Activated naive CD8-positive, alpha-beta T cell treated with anti-CD3 and anti-CD28 coated beads for 36 hours (primary cell): ENCODE measurements around the gene RRBP1. TPM values are rescaled to one million over a fixed set of nuclear protein-coding genes. Genes with fewer than 3 reads are reported as not detected.

Experiments used
- DNase-seq: peaks from one replicate; pipeline ENCODE4 v3.0.0; 2021
- H3K27ac Mint-ChIP-seq: one replicate; pipeline ENCODE4 v1.8.0; 2022; ENCODE audit warnings: mild to moderate bottlenecking, moderate library complexity, mixed read lengths
- H3K27me3 Mint-ChIP-seq: one replicate; pipeline ENCODE4 v1.8.0; 2022; ENCODE audit warnings: mild to moderate bottlenecking, mixed read lengths
- H3K36me3 Mint-ChIP-seq: one replicate; pipeline ENCODE4 v1.8.0; 2021; ENCODE audit warnings: mild to moderate bottlenecking, mixed read lengths
- H3K4me1 Mint-ChIP-seq: one replicate; pipeline ENCODE4 v1.8.0; 2021; ENCODE audit warnings: mixed read lengths
- H3K4me3 Mint-ChIP-seq: one replicate; pipeline ENCODE4 v1.8.0; 2022; ENCODE audit warnings: mild to moderate bottlenecking, moderate library complexity, mixed read lengths
- H3K9me3 Mint-ChIP-seq: one replicate; pipeline ENCODE4 v1.8.0; 2022; ENCODE audit warnings: mixed read lengths
- total RNA-seq, 2 experiments: library from RNA; stranded (reverse); gene quantifications; one replicate each; pipeline ENCODE4 v1.2.3, GENCODE V29; 2021

The RRBP1 gene
- total RNA-seq, 2 experiments from 2014 or later = 24.0 to 26.5 TPM

- no peaks in the 10 kb centered on the region for H3K9me3 Mint-ChIP-seq
- H3K27me3 Mint-ChIP-seq = no peaks in the 10 kb centered on the region
- H3K4me1 Mint-ChIP-seq = peaks cover 9% of the 10 kb centered on the region
- H3K27ac Mint-ChIP-seq = no peak overlapping the region
- DNase-seq = no peak
- no peak overlapping the region for H3K4me3 Mint-ChIP-seq
- no peaks in the 10 kb centered on the region for H3K36me3 Mint-ChIP-seq
These were observed 36.4 kb downstream of the RRBP1 start for GRCh38 chr20:17645546-17646208.

- Mint-ChIP-seq H3K9me3 (no peaks in the 10 kb centered on the region), H3K27me3 (no peaks in the 10 kb centered on the region), H3K4me1 (peaks cover 7% of the 10 kb centered on the region), H3K36me3 (no peaks in the 10 kb centered on the region), H3K4me3 (no peak overlapping the region), H3K27ac (no peak overlapping the region)
- DNase-seq = no peak
These were observed 37.0 kb downstream of the RRBP1 start for GRCh38 chr20:17645010-17645409.

GRCh38 chr20:17644451-17644850 is 37.6 kb downstream of the RRBP1 start:
- Mint-ChIP-seq H3K36me3 (no peaks in the 10 kb centered on the region), H3K27me3 (no peaks in the 10 kb centered on the region), H3K4me3 (no peak overlapping the region), H3K27ac (no peak overlapping the region), H3K9me3 (no peaks in the 10 kb centered on the region), H3K4me1 (peaks cover 7% of the 10 kb centered on the region)
- DNase-seq = no peak

- Mint-ChIP-seq H3K36me3 (no peaks in the 10 kb centered on the region), H3K27ac (no peak overlapping the region), H3K4me1 (peaks cover under 1% of the 10 kb centered on the region), H3K9me3 (no peaks in the 10 kb centered on the region), H3K27me3 (no peaks in the 10 kb centered on the region), H3K4me3 (no peak overlapping the region)
- no peak for DNase-seq
These were observed 38.4 kb downstream of the RRBP1 start for GRCh38 chr20:17643531-17644188.

GRCh38 chr20:17642404-17643269 is 39.4 kb downstream of the RRBP1 start:
- Mint-ChIP-seq H3K4me1 (no peaks in the 10 kb centered on the region), H3K4me3 (no peak overlapping the region), H3K27ac (no peak overlapping the region), H3K27me3 (no peaks in the 10 kb centered on the region), H3K36me3 (no peaks in the 10 kb centered on the region), H3K9me3 (no peaks in the 10 kb centered on the region)
- no peak for DNase-seq

GRCh38 chr20:17641993-17642392 is 40.0 kb downstream of the RRBP1 start:
- no peak for DNase-seq
- no peaks in the 10 kb centered on the region for H3K9me3 Mint-ChIP-seq
- H3K27ac Mint-ChIP-seq = no peak overlapping the region
- no peaks in the 10 kb centered on the region for H3K27me3 Mint-ChIP-seq
- H3K4me1 Mint-ChIP-seq = no peaks in the 10 kb centered on the region
- H3K4me3 Mint-ChIP-seq = no peak overlapping the region
- no peaks in the 10 kb centered on the region for H3K36me3 Mint-ChIP-seq

GRCh38 chr20:17641520-17641964 is 40.5 kb downstream of the RRBP1 start:
- H3K4me1 Mint-ChIP-seq = no peaks in the 10 kb centered on the region
- H3K4me3 Mint-ChIP-seq = no peak overlapping the region
- no peaks in the 10 kb centered on the region for H3K27me3 Mint-ChIP-seq
- no peak for DNase-seq
- no peaks in the 10 kb centered on the region for H3K36me3 Mint-ChIP-seq
- no peaks in the 10 kb centered on the region for H3K9me3 Mint-ChIP-seq
- no peak overlapping the region for H3K27ac Mint-ChIP-seq

GRCh38 chr20:17640875-17641378 is 41.1 kb downstream of the RRBP1 start:
- H3K27ac Mint-ChIP-seq = no peak overlapping the region
- no peaks in the 10 kb centered on the region for H3K4me1 Mint-ChIP-seq
- no peak overlapping the region for H3K4me3 Mint-ChIP-seq
- H3K36me3 Mint-ChIP-seq = no peaks in the 10 kb centered on the region
- DNase-seq = no peak
- H3K27me3 Mint-ChIP-seq = no peaks in the 10 kb centered on the region
- H3K9me3 Mint-ChIP-seq = no peaks in the 10 kb centered on the region

GRCh38 chr20:17640146-17640874 is 41.7 kb downstream of the RRBP1 start:
- no peak overlapping the region for H3K27ac Mint-ChIP-seq

GRCh38 chr20:17638835-17639407 is 43.1 kb downstream of the RRBP1 start:
- Mint-ChIP-seq H3K36me3 (no peaks in the 10 kb centered on the region), H3K27me3 (no peaks in the 10 kb centered on the region), H3K27ac (no peak overlapping the region), H3K4me3 (no peak overlapping the region), H3K9me3 (no peaks in the 10 kb centered on the region), H3K4me1 (no peaks in the 10 kb centered on the region)
- no peak for DNase-seq

More at GRCh38 chr20:17640146-17640874, 41.7 kb downstream of the RRBP1 start:
- no peak for DNase-seq
- Mint-ChIP-seq H3K27me3 (no peaks in the 10 kb centered on the region), H3K4me3 (no peak overlapping the region), H3K4me1 (no peaks in the 10 kb centered on the region), H3K9me3 (no peaks in the 10 kb centered on the region), H3K36me3 (no peaks in the 10 kb centered on the region)

- no peaks in the 10 kb centered on the region for H3K27me3 Mint-ChIP-seq
- H3K36me3 Mint-ChIP-seq = no peaks in the 10 kb centered on the region
These were observed 43.9 kb downstream of the RRBP1 start for GRCh38 chr20:17637985-17638640.

GRCh38 chr20:17637413-17637780 is 44.6 kb downstream of the RRBP1 start:
- H3K27me3 Mint-ChIP-seq = no peaks in the 10 kb centered on the region
- H3K36me3 Mint-ChIP-seq = no peaks in the 10 kb centered on the region
- no peaks in the 10 kb centered on the region for H3K9me3 Mint-ChIP-seq
- no peak overlapping the region for H3K27ac Mint-ChIP-seq
- no peak for DNase-seq
- no peak overlapping the region for H3K4me3 Mint-ChIP-seq
- no peaks in the 10 kb centered on the region for H3K4me1 Mint-ChIP-seq

More at GRCh38 chr20:17637985-17638640, 43.9 kb downstream of the RRBP1 start:
- H3K4me1 Mint-ChIP-seq = no peaks in the 10 kb centered on the region
- no peak overlapping the region for H3K27ac Mint-ChIP-seq
- H3K4me3 Mint-ChIP-seq = no peak overlapping the region
- H3K9me3 Mint-ChIP-seq = no peaks in the 10 kb centered on the region
- DNase-seq = no peak

GRCh38 chr20:17636523-17637412 is 45.3 kb downstream of the RRBP1 start:
- Mint-ChIP-seq H3K27me3 (no peaks in the 10 kb centered on the region), H3K4me1 (no peaks in the 10 kb centered on the region), H3K27ac (no peak overlapping the region), H3K4me3 (no peak overlapping the region), H3K36me3 (no peaks in the 10 kb centered on the region), H3K9me3 (no peaks in the 10 kb centered on the region)
- DNase-seq = no peak
